RPMI7951 (cell line): ENCODE data around the gene EOLA1. TPM values are rescaled to one million over a fixed set of nuclear protein-coding genes. Genes with fewer than 3 reads are reported as not detected.

Experiments
- total RNA-seq: library from RNA; depleted of rRNA; stranded (reverse); fragments of >200 nt; shearing (Covaris generic); gene quantifications from 2 replicates; pipeline ENCODE4 v1.2.3, GENCODE V29; 2014; rRNA removed

EOLA1 gene
- total RNA-seq, 1 experiment from 2014 or later, result 11.3 TPM

Other genes with a start within 250 kb of the EOLA1 start
- 37.1 and 38.1 TPM in 2 replicates for gene IDS, start 35.7 kb upstream of the EOLA1 start, total RNA-seq
- not detected in 2 replicates for gene HSFX3, start 8.9 kb downstream of the EOLA1 start, total RNA-seq
- gene MAGEA9B, start 46.4 kb downstream of the EOLA1 start, total RNA-seq, result not detected in 2 replicates
- gene HSFX2, start 54.3 kb downstream of the EOLA1 start, total RNA-seq, result 0.29 and 0.96 TPM in 2 replicates
- gene TMEM185A, start 90.8 kb downstream of the EOLA1 start, total RNA-seq, result 10.7 and 12.7 TPM in 2 replicates
- gene MAGEA11, start 171.0 kb downstream of the EOLA1 start, total RNA-seq, result 23.4 and 23.6 TPM in 2 replicates
- 0.20 and 0.36 TPM in 2 replicates for gene HSFX1, start 233.1 kb downstream of the EOLA1 start, total RNA-seq
- not detected in 2 replicates for gene MAGEA9, start 240.9 kb downstream of the EOLA1 start, total RNA-seq